Activated naive CD8-positive, alpha-beta T cell treated with anti-CD3 and anti-CD28 coated beads, Interleukin-2, amount 10 ng/mL, durations not matched to agents 7 days and 5 days (primary cell): ENCODE data around the gene CCBE1. TPM values are rescaled to one million over a fixed set of nuclear protein-coding genes. Genes with fewer than 3 reads are reported as not detected.
"Not testable (repeated sequence)": the region's sequence is repeated elsewhere in the genome, so short reads cannot be mapped to it uniquely, and the experiment has no call there.

Experiments used
- ATAC-seq: fragments of 150-1000 bp; cut with Tn5 transposase; one replicate; pipeline ENCODE4 v1.10.0; 2021; ENCODE audit warnings: low read depth, moderate library complexity
- POLR2A ChIA-PET: fragments of 350-600 bp; sonication (Branson Sonifier 250); formaldehyde crosslinking; loops from one replicate; lab custom pipeline; 2021; ENCODE audit warnings: antibody characterized with exemption; lab: Charles Lee
- DNase-seq: peaks from one replicate; pipeline ENCODE4 v3.0.0; 2021
- H3K27ac Mint-ChIP-seq: one replicate; pipeline ENCODE4 v1.8.0; 2022; ENCODE audit warnings: mild to moderate bottlenecking, mixed read lengths
- H3K27me3 Mint-ChIP-seq: one replicate; pipeline ENCODE4 v1.8.0; 2022; ENCODE audit warnings: mild to moderate bottlenecking, moderate library complexity, mixed read lengths
- H3K36me3 Mint-ChIP-seq: one replicate; pipeline ENCODE4 v1.8.0; 2021; ENCODE audit warnings: mild to moderate bottlenecking, mixed read lengths
- H3K4me1 Mint-ChIP-seq: one replicate; pipeline ENCODE4 v1.8.0; 2021; ENCODE audit warnings: mixed read lengths
- H3K4me3 Mint-ChIP-seq: one replicate; pipeline ENCODE4 v1.8.0; 2022; ENCODE audit warnings: mild to moderate bottlenecking, moderate library complexity, mixed read lengths
- H3K9me3 Mint-ChIP-seq: one replicate; pipeline ENCODE4 v1.8.0; 2021; ENCODE audit warnings: mixed read lengths
- total RNA-seq, 2 experiments: library from RNA; stranded (reverse); gene quantifications; one replicate each; pipeline ENCODE4 v1.2.3, GENCODE V29; 2021

The CCBE1 gene
- total RNA-seq, 2 experiments from 2014 or later = not detected

- H3K36me3 Mint-ChIP-seq = no peaks in the 10 kb centered on the region
- no peak overlapping the region for H3K4me3 Mint-ChIP-seq
- no peak overlapping the region for H3K27ac Mint-ChIP-seq
- H3K27me3 Mint-ChIP-seq = no peaks in the 10 kb centered on the region
- H3K4me1 Mint-ChIP-seq = no peaks in the 10 kb centered on the region
- no peak for DNase-seq
- POLR2A ChIA-PET = no interaction called here
- no peak for ATAC-seq
- no peaks in the 10 kb centered on the region for H3K9me3 Mint-ChIP-seq
Measured at GRCh38 chr18:59650266-59650820, 46.9 kb downstream of the CCBE1 start.

GRCh38 chr18:59649591-59649990, 47.6 kb downstream of the CCBE1 start:
- ATAC-seq = no peak
- POLR2A ChIA-PET = no interaction called here
- Mint-ChIP-seq H3K36me3 (no peaks in the 10 kb centered on the region), H3K4me1 (no peaks in the 10 kb centered on the region), H3K4me3 (no peak overlapping the region), H3K27me3 (no peaks in the 10 kb centered on the region), H3K27ac (no peak overlapping the region), H3K9me3 (no peaks in the 10 kb centered on the region)
- DNase-seq = no peak

- H3K36me3 Mint-ChIP-seq, H3K4me3 Mint-ChIP-seq, H3K27me3 Mint-ChIP-seq, ATAC-seq, DNase-seq, POLR2A ChIA-PET, H3K4me1 Mint-ChIP-seq, H3K27ac Mint-ChIP-seq, H3K9me3 Mint-ChIP-seq: not testable (repeated sequence)
Measured at GRCh38 chr18:59648469-59648868, 48.8 kb downstream of the CCBE1 start.

GRCh38 chr18:59646963-59647307, 50.3 kb downstream of the CCBE1 start:
- Mint-ChIP-seq H3K4me3 (no peak overlapping the region), H3K27me3 (no peaks in the 10 kb centered on the region), H3K36me3 (no peaks in the 10 kb centered on the region), H3K9me3 (no peaks in the 10 kb centered on the region), H3K27ac (no peak overlapping the region), H3K4me1 (no peaks in the 10 kb centered on the region)
- ATAC-seq (no peak), DNase-seq (no peak)
- POLR2A ChIA-PET = no interaction called here

GRCh38 chr18:59646228-59646962, 50.8 kb downstream of the CCBE1 start:
- POLR2A ChIA-PET = no interaction called here
- Mint-ChIP-seq H3K27me3 (no peaks in the 10 kb centered on the region), H3K9me3 (no peaks in the 10 kb centered on the region), H3K4me1 (no peaks in the 10 kb centered on the region), H3K36me3 (no peaks in the 10 kb centered on the region), H3K27ac (no peak overlapping the region), H3K4me3 (no peak overlapping the region)
- DNase-seq (no peak), ATAC-seq (no peak)

- POLR2A ChIA-PET = no interaction called here
- no peak overlapping the region for H3K27ac Mint-ChIP-seq
Measured at GRCh38 chr18:59643740-59644139, 53.5 kb downstream of the CCBE1 start.

GRCh38 chr18:59640721-59641120, 56.5 kb downstream of the CCBE1 start:
- H3K9me3 Mint-ChIP-seq = no peaks in the 10 kb centered on the region
- H3K27me3 Mint-ChIP-seq = peaks cover 11% of the 10 kb centered on the region
- ATAC-seq = no peak
- no peak overlapping the region for H3K27ac Mint-ChIP-seq
- no peaks in the 10 kb centered on the region for H3K36me3 Mint-ChIP-seq
- no peak for DNase-seq
- POLR2A ChIA-PET = no interaction called here
- H3K4me1 Mint-ChIP-seq = no peaks in the 10 kb centered on the region
- H3K4me3 Mint-ChIP-seq = no peak overlapping the region

More at GRCh38 chr18:59643740-59644139, 53.5 kb downstream of the CCBE1 start:
- H3K27me3 Mint-ChIP-seq = no peaks in the 10 kb centered on the region
- ATAC-seq (no peak), DNase-seq (no peak)
- no peak overlapping the region for H3K4me3 Mint-ChIP-seq
- H3K9me3 Mint-ChIP-seq = no peaks in the 10 kb centered on the region
- H3K36me3 Mint-ChIP-seq = no peaks in the 10 kb centered on the region
- no peaks in the 10 kb centered on the region for H3K4me1 Mint-ChIP-seq

GRCh38 chr18:59639821-59640220, 57.4 kb downstream of the CCBE1 start:
- H3K36me3 Mint-ChIP-seq = no peaks in the 10 kb centered on the region
- H3K4me1 Mint-ChIP-seq = no peaks in the 10 kb centered on the region
- H3K9me3 Mint-ChIP-seq = no peaks in the 10 kb centered on the region
- H3K27me3 Mint-ChIP-seq = peaks cover 12% of the 10 kb centered on the region
- H3K27ac Mint-ChIP-seq = no peak overlapping the region
- DNase-seq (no peak), ATAC-seq (no peak)
- POLR2A ChIA-PET = no interaction called here
- H3K4me3 Mint-ChIP-seq = no peak overlapping the region

GRCh38 chr18:59639136-59639535, 58.1 kb downstream of the CCBE1 start:
- POLR2A ChIA-PET = no interaction called here
- Mint-ChIP-seq H3K27ac (no peak overlapping the region), H3K4me3 (no peak overlapping the region), H3K27me3 (peaks cover 14% of the 10 kb centered on the region), H3K4me1 (no peaks in the 10 kb centered on the region), H3K36me3 (no peaks in the 10 kb centered on the region), H3K9me3 (no peaks in the 10 kb centered on the region)
- ATAC-seq = no peak
- no peak for DNase-seq

GRCh38 chr18:59633961-59634485, 63.2 kb downstream of the CCBE1 start:
- no peaks in the 10 kb centered on the region for H3K36me3 Mint-ChIP-seq
- H3K27me3 Mint-ChIP-seq = peaks cover 16% of the 10 kb centered on the region
- no peak overlapping the region for H3K4me3 Mint-ChIP-seq
- H3K27ac Mint-ChIP-seq = no peak overlapping the region
- POLR2A ChIA-PET = no interaction called here
- DNase-seq (no peak), ATAC-seq (no peak)
- H3K9me3 Mint-ChIP-seq = no peaks in the 10 kb centered on the region
- no peaks in the 10 kb centered on the region for H3K4me1 Mint-ChIP-seq

GRCh38 chr18:59633317-59633716, 63.9 kb downstream of the CCBE1 start:
- Mint-ChIP-seq H3K4me3 (no peak overlapping the region), H3K27ac (no peak overlapping the region), H3K4me1 (no peaks in the 10 kb centered on the region), H3K36me3 (no peaks in the 10 kb centered on the region), H3K27me3 (peaks cover 16% of the 10 kb centered on the region), H3K9me3 (no peaks in the 10 kb centered on the region)
- DNase-seq = no peak
- POLR2A ChIA-PET = no interaction called here
- no peak for ATAC-seq

GRCh38 chr18:59631583-59632181, 65.5 kb downstream of the CCBE1 start:
- POLR2A ChIA-PET = no interaction called here
- Mint-ChIP-seq H3K27ac (no peak overlapping the region), H3K36me3 (no peaks in the 10 kb centered on the region), H3K4me1 (no peaks in the 10 kb centered on the region), H3K27me3 (peaks cover 13% of the 10 kb centered on the region), H3K4me3 (no peak overlapping the region), H3K9me3 (no peaks in the 10 kb centered on the region)
- no peak for DNase-seq
- no peak for ATAC-seq

- no peak for ATAC-seq
Measured at GRCh38 chr18:59629894-59630293, 67.3 kb downstream of the CCBE1 start.

GRCh38 chr18:59628995-59629394, 68.2 kb downstream of the CCBE1 start:
- no peaks in the 10 kb centered on the region for H3K36me3 Mint-ChIP-seq
- no peak for DNase-seq
- peaks cover 2% of the 10 kb centered on the region for H3K27me3 Mint-ChIP-seq
- POLR2A ChIA-PET = no interaction called here
- H3K4me1 Mint-ChIP-seq = no peaks in the 10 kb centered on the region
- no peaks in the 10 kb centered on the region for H3K9me3 Mint-ChIP-seq
- no peak overlapping the region for H3K4me3 Mint-ChIP-seq
- ATAC-seq = no peak
- no peak overlapping the region for H3K27ac Mint-ChIP-seq

More at GRCh38 chr18:59629894-59630293, 67.3 kb downstream of the CCBE1 start:
- POLR2A ChIA-PET = no interaction called here
- Mint-ChIP-seq H3K27ac (no peak overlapping the region), H3K9me3 (no peaks in the 10 kb centered on the region), H3K36me3 (no peaks in the 10 kb centered on the region), H3K4me3 (no peak overlapping the region), H3K4me1 (no peaks in the 10 kb centered on the region), H3K27me3 (peaks cover 5% of the 10 kb centered on the region)
- no peak for DNase-seq
